Measurements from ENCODE around the gene VAC14.

Gene VAC14

DNA sequence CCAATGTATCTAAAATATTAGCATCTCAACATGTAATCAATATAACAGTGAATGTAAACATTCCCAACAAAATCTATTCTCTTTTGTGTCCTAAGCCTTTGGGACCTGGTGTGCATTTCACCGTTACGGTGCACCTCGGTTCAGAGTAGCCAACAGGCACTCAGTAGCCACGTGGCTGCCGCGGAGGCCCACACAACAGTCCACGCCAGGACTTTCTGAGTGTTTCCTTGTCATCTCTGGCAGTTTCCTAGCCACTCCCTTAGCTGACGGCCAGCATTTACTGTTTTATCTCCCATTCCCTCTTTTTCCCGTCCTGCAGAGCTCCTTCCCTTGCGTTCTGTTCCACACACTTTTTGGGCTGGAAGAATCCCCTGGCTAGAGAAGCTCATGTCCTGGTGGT is 36.3 kb downstream of the VAC14 start:
- DNase-seq (ENCODE audit: low read depth): no peak

DNA sequence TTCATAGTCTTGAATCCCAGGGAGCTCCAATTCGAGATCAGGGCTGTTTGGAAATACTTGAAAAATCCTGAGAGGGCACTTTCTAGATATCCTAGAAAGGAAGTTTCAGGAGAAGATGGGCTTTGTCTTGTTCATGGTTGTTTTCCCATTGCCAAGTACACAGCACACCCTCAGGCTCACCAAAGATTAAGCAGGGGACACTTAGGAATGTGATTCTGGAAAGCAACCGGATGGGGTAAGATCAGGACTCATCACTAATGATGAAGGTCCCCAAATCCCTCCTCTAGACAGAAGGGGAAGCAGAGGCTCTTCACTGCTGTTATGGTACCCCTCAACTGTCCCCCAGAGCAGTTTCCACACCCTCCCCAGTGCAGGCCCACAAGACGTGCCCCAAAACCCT is 40.7 kb downstream of the VAC14 start:
- DNase-seq (ENCODE audit: low read depth): no peak

DNA sequence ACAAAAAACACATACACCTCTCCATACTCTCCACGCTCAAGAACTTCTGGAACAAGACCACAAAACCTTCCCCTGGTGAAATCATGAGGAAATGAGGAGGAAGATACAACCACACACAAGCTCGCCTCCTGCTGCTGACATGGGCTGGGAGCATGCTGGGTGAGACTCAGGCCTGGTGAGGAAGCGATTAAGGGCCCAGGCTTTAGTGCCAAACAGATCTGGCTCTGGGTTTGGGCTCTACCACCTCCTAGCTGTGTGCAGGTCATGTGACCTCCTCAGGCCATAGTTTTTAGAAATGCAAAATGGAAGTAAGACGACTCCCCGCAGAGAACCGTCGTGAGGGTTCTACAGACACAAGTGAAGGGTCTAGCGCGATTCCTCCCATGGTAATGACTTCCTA is 41.3 kb downstream of the VAC14 start:
- DNase-seq (ENCODE audit: low read depth): no peak

DNA sequence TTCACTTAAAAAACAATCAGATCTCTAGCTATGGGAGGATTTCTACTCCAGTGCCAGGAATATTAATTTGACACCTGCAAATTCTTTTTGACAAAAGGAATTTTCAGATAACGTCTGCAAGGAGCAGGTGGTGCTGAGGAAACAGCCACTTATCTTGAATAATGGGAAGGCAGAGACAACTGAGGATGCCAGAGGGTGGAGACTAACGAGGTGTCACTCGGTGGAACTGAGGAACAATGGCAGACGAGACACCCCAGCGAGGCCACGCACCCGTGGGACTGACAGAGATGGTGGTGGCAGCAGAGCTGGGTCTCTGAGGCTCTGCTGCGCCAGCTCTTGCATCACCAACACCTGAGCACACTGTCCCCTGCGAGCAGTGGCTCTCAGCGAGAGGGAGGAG is 42.2 kb downstream of the VAC14 start:
- no peak for DNase-seq (ENCODE audit: low read depth)

DNA sequence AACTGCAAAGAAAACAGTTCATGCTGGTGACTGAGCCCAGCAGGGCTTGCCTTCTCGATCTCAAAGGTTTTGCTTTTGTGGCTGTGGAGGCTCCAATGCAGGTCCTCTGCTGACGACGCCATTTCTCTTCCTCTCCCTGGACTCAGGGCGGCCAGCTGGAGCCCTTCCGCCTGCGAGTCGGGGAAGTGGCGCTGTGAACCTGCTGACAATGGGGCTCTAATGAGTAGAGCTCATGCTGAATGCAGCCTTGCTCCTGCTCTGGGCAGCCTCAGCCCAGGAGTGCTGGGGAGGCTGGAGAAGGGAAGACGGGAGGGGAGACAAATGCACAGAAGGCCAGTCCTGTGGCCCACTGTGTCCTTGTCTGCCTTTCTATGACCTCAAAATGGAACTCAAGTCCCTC is 43.8 kb downstream of the VAC14 start:
- DNase-seq (ENCODE audit: low read depth): no peak

DNA sequence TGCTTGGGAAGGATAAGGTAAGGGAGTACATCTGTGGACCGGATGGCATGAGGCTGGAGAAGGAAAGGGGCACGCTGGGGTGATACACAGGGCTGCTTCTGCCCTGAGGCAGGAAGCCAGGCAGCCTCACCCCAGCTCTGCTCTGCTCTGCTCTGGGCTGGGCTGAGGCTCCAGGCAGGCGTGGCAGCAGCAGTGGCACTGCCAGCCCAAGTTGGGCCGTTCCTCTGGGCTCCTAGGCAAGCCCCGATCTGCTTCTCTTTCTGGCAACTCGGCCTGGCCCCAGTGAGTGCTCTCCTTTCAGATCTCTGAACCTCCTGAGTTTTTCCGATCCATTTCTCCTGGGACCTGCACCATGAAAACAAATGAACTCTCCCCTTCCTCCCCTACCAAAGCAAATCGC is 44.9 kb downstream of the VAC14 start:
- no peak for DNase-seq (ENCODE audit: low read depth)

DNA sequence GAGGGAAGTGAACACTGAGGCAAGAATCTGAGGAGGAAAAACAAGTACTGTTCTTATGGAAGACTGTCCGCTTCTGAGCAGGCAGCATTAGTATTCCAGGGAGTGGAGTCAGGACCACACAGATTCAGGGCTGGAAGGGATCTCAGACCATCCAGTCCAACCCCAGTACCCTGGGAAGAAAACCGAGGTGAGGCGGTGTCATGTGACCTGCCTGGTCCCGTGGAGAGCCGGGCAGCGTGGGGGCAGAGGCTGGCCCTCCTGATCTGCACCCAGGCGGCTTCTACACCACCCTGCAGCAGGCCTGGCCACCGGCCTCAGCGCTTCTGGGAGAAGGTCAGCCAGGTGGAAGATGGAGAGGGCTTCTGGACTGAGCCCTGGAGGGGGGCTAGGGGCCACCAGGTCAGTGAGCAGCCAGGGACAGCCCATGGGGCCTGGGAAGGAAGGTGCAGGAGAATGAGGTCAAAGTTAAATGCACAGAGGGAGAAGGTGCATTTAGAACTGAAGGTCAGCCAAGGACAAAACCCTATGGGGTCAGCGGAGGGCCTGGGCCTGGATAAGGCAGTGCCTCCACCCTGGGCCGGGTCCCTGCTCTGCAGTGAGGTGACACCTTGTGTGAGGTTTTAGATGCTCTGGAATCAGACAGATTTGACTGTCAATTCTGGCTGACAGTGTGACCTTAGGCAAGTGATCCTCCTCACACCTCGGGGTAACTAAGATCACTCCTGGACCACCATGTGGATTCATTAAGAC is 45.9 kb downstream of the VAC14 start:
- DNase-seq (ENCODE audit: low read depth): no peak

DNA sequence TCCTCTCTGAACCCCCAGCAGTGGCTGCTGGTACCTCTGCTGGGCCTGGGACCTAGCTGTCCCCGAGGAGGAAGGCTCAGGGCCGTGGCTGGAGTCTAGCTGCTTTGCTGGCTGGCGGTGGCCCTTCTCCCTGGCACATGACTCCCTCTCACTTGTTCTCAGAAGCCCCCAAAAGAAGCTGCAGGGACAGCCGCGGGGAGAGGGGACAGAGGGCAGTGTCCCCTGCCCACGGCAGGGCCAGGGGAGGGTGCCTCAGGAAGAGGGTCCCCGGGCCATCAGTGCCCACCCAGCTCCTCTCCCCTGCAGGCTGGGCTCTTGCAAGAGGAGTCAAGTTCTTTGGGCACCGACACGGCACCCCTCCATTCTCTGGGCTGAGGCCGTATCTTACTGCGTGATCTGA is 46.6 kb downstream of the VAC14 start:
- no peak for DNase-seq (ENCODE audit: low read depth)

DNA sequence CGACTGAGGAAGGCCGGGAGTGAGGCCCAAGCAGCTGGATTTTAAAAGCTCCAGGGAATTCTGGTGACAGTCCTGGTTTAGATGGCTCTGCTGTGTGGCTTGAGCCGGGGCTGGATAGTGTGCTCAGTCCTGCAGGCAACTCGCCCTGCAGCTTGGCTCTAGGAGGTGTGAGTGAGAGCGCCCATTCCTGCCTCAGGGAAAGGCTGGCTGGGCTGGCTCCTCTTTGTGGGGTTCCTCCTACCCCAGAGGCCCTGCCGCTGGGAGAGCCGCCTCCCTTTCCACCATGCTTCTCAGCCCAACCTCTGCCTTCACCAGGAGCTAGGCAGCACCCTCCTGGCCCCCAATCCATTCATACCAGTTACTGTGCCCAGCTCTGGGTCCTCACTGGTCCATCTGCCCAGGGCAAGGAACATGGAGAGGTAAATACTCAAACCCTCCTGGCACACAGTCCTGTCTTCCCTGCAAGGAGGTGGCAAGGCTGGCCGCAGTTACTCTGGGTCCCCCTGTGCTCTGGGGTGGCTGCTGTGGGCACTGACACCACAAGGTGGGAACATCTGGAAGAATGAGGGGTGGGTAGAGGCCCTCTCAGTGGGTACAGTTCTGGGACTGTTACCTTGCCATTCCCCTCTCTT is 47.1 kb downstream of the VAC14 start:
- no peak for DNase-seq (ENCODE audit: low read depth)

DNA sequence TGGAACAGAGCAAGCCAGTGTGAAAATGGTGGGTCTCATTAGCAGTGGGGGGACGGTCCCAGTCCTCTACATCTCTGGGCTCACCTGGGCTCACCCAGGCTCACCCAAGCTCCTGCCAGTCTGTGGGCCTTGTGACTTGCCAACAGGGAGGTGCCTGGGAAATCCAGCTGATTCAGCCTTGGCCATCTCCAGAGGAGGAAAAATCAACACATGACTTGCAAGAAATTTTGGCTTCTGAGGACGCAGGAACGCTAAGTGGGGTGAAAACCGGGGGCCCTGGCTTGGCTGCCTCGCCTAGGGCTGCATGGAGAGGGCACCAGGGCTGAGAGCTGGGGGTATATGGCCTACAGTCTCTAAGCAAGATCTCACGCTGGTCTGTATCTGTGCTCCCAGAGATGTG is 47.7 kb downstream of the VAC14 start:
- no peak for DNase-seq (ENCODE audit: low read depth)

DNA sequence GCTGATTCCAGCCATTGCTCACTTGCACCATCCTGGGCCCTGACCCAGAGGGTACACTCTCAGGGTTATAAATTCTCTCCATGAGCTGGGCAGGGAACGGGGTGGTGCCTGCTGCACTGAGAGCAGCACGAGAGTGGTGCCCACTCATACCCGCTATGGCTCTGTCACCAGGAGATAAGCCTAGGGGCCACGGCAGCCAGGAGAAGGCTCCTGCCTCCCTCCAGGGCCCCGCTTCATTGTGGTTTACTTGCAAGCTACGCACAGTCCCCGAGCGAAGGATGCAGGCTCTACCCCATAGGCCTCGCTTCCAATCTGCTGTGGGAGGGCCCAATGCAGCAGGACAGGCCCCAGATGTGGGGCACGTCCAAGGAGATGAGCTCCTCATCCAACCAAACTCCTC is 48.5 kb downstream of the VAC14 start:
- DNase-seq (ENCODE audit: low read depth): no peak

DNA sequence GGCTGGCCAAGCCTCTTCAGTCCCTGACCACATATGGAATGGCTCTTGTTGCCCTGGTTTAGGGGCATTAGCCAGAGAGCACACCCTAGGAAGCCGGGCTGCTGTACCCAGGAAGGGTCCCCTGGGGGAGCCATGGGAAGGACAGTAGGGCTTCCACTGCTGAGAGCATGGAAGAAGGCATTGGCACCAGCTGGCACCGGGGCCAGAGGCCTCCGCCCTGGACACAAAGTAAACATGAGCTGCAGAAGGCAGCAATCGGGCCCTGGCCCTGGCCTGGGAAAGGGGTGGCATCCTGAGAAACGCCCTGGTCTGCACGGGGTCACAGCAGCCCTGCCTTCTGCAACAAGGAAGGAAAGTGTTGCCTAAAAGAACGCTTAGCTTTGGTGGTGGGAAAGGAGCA is 49.4 kb downstream of the VAC14 start:
- no peak for DNase-seq (ENCODE audit: low read depth)

DNA sequence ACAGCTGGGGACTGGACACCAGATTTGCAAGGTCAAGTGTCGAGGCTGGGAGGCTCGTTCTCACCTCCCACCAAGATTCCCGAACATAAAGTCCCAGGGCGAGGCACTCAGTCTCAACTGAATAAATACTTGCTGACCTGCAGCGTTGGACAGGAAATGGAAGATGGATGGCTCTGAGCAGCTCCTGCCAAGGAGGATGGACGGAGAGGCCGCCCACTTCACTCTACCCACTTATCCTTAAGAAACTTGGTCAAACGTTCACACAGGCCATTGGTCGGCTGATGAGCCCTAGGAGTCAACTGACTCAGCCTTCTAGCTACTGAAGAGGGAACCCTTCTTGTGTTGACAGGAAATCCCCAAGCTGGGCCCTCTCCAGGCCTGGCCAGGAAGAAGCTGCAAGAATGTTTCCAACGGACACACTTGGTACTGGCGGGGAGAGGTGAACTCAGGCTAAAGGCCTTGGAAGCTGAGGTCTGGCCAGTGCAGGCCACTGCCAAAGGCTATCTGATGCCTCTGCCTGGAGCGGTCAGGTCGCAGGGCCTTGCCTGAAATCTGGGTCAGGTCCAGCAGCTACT is 50.0 kb downstream of the VAC14 start:
- DNase-seq (ENCODE audit: low read depth): no peak

DNA sequence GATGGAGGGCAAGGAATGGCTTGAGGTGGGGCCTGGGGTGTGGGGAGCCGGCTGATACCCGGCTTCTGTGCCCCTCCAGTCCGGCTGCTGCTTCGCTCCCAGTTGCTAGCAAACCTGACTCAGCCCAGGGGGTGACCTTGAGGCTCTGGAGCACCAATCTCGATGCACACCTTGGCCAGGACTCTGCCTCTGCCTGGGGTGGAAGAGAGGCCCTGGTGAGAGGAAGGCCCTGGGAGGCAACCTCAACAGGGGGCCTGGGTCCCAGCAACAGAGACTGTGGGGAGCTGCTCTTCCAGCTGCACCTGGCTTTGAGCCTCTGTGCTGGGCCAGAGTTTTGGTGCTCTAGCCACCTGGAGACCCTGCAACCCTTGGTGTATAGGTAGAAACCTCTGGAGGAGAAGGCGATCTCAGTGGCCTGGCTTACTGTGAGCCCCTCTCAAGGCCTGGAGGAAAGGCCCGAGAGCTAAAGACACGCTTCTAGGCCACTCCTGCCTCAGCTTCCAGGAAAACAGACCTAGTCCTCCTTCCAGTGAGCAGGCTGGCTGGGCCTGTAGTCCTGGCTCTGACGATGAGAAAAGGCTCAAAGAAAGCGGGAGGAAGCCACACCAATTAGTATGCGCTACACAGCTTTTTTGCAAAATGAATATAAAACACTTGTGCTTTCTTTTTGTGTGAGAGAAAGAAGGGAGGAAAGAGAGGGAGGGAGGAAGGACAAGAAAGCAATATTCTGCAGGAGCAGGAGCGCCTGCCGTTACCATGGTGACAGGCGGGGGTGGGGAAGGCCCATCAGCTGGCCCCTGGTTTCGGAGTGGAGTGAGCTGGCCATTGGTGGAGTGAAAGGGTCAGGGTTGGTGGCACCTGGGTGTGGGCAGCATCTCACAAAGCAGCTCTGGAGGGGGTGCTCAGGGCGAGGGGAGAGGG is 51.0 kb downstream of the VAC14 start:
- no peak for DNase-seq (ENCODE audit: low read depth)

DNA sequence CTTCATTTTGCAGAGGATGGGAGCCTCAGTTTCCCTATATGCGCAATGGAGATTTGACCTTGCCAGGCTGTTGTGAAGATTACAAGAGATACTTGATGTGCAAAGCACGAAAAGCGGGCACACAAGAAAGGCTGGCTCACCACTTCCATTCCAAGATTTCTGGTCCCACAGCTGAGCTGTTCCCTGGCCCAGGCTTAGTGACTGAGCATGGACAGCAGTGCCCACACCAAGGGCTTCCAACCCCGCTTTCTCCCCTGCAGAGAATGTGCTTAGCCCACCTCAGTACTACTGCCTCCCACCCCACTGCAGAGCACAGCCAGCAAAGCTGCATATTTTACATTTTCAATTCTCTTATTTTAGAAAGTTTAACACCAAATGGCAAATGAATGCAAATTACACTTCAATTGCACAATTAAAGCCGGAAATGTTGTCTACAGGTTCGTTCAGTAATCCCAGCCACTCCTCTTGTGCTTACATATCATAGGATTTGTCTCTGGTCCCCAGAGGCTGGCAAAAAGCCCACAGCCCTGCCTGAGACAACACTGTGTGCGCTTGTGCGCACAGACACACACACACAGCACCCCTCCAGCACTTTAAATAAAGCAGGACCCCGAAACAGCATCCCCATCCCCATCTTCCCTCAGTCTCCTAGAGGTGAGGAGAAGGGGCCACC is 51.8 kb downstream of the VAC14 start:
- no peak for DNase-seq (ENCODE audit: low read depth)

DNA sequence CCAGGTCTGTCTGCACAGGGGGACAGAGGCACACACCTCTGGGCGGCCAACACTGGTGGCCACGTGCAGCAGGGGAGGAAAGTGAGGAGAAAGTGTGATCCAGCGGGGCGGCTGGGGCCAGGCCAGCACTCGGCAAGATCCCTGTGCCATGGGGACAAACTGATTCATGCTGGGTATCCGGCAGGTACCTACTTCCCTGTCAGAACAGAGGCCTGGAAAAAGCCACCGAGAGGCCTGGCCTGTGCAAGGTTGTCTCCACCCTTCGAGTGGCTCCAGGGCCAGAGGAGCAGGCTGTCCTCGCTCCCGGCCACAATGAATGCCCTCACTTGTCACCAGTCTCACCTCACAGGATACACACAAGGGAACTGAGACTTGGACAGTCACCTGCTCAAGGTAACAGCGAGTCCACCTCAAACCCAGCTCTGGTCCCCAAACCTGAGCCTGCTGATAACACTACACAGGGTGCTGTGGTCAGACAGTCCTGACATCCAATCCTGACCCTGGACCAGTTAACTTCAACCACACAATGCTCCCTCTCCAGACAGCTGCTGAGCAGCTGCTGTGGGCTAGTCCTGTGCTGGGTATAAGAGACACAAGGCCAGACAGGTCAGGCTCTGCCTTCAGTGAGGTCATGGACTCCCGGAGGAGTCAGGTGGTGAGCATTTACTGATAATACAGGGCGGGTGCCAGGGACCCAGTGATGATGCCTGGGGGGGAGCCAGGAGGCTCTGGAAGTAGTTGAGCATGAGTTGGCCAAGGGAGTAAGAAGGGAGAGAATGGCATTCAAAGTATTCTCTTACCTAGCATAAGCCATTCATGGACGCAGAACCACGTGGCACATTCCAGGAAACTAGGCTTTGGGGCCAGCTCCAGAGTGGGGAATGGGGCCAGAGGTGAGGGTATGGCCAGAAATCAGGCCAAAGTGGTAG is 53.0 kb downstream of the VAC14 start:
- no peak for DNase-seq (ENCODE audit: low read depth)

DNA sequence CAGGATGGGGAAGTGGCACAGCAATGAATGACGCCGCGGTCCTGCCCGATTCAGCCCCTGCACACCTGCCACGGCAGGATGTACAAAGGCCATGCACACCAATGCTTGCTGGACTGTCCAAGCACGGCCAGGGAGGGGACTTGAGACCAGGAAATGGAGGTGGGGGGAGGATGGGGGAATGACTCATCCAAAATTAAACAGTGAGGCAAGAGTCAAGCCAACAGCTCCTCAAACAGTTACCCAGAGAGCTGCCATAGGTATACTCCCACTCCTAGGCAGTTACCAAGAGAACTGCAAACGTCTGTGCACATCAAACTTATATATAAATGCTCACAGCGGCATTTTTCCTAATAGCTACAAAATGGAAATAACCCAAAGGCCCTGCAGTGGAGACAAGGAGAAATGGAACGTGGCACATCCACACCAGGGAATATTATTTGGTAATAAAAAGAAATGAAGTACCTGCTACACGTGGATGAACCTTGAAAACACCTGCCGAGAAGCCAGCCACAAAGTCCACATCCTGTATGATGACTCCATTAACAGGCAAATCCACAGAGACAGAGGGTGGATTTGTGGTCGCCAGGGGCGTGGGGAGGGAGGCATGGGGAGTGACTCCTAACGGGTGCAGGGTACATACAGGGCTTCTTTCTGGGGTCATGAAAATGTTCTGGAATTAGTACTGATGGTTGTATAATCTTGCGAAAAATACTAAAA is 54.1 kb downstream of the VAC14 start:
- DNase-seq (ENCODE audit: low read depth): no peak

DNA sequence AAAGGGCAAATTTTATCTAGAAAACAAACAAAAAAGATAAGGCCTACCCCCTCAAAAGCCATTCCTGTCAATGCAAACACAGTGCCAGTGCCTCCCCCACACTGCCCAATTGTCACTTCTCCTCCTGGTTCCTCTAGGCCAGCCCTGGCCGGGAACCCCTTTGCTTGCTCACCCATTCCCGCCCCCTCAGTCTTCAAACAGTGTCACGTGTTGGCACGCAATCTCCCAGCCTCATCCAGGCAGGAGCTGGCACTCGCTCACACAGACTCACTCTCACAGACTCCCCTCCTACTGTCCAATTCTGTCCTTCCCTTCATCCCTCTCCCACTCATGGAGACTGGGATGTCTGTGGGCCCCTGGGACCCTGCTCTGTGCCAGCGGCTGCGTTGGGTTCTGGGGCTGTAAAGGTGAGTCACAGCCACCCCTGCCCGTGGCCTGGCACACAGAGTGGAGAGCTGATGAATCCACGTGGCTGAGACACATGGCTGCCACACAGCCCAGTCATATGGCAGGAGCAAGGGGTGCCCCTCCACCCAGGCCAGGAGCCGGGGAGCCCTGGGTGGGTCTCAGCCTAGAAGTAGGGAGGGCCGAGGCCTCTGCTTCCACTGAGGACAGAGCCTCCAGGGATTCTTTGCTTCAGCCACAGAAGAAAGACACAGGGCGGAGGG is 54.8 kb downstream of the VAC14 start:
- no peak for DNase-seq (ENCODE audit: low read depth)

DNA sequence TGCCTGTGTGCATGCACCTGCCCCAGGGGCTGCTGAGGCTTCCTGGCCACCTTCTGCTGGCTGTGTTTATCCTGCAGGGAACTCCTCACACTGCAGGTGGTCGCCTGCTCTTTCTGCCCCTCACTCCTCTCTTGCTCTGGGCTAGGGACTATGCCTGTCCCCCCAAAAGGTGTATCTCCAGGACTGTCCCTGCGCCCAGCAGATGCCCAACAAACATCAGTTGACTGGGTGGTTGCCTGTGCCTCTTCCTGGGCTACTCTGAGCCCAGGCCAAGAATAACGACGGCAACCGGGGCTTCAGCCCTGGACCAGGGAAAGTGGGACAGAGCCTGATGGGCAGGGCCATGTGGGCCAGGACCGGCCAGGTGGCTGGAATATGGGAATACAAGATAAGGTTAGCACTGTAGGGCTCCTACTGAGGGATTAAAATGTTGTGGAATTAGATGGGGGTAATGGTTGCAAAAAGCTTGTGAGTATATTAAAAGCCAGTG is 55.4 kb downstream of the VAC14 start:
- DNase-seq (ENCODE audit: low read depth): no peak

DNA sequence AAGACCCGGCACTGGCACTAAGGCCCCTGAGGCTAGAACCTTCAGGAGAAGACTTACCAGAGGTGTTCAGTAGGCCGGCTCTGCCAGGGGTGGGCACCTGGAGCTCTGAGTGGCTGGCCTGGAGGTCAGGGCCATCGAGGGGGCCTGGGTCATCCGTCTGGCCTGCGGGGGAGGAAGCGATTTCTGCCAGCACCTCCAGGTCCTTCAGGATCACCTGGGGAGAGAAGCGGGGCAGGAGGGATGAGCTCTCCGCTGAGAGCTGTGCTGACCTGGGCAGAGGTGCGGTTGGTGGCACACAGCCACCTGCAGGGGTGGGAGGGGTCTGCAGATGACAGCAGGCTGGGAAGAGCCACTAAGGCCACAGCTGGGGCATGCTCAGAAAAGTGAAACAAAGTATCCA is 56.6 kb downstream of the VAC14 start:
- DNase-seq (ENCODE audit: low read depth): no peak
